K562 (cell line): Measurements from ENCODE around the gene ACTN4. TPM values are rescaled to one million over a fixed set of nuclear protein-coding genes. Genes with fewer than 3 reads are reported as not detected.

Source experiments
- CREM ChIP-seq: IDR thresholded peaks from 2 replicates; pipeline ENCODE4 v1.6.1; 2014; ENCODE audit warnings: antibody characterized with exemption, low read depth
- FOXA1 ChIP-seq: fragments of 450-650 bp; IDR thresholded peaks from 2 replicates; pipeline ENCODE4 v1.6.1; 2016; ENCODE audit warnings: mild to moderate bottlenecking, borderline replicate concordance
- HBP1 ChIP-seq: fragments of 450-650 bp; formaldehyde crosslinking; IDR thresholded peaks from 2 replicates; pipeline ENCODE4 v1.4.0; 2022; ENCODE audit warnings: missing genetic modification characterization
- NCOA4 ChIP-seq: fragments of 450-650 bp; IDR thresholded peaks from 2 replicates; pipeline ENCODE4 v1.6.1; 2018; ENCODE audit warnings: mild to moderate bottlenecking; ENCODE audit not compliant: partially characterized antibody
- PHF21A ChIP-seq: fragments of 450-650 bp; IDR thresholded peaks from 2 replicates; pipeline ENCODE4 v1.6.1; 2017; ENCODE audit warnings: low read depth, borderline replicate concordance
- RERE ChIP-seq: sonication (generic); formaldehyde crosslinking; IDR thresholded peaks from 2 replicates; pipeline ENCODE4 v1.8.0; 2023; ENCODE audit warnings: missing genetic modification reagents, mild to moderate bottlenecking, borderline replicate concordance
- SRSF3 ChIP-seq: fragments of 200-400 bp; formaldehyde crosslinking; IDR thresholded peaks from 2 replicates; pipeline ENCODE4 v1.6.1; 2016; ENCODE audit warnings: mild to moderate bottlenecking, low read length, moderate library complexity; ENCODE audit not compliant: insufficient read depth
- ZNF140 ChIP-seq: fragments of 250-450 bp; sonication (Bioruptor Pico); IDR thresholded peaks from 2 replicates; pipeline ENCODE4 v1.8.0; 2021; ENCODE audit warnings: moderate library complexity, mild to moderate bottlenecking, inconsistent platforms
- ZNF41 ChIP-seq: fragments of 250-450 bp; sonication (Bioruptor Pico); conservative IDR thresholded peaks from 2 replicates; pipeline ENCODE4 v1.4.0; 2020; ENCODE audit warnings: mild to moderate bottlenecking
- ZNF592 ChIP-seq: fragments of 450-650 bp; IDR thresholded peaks from 2 replicates; pipeline ENCODE4 v1.6.1; 2017; ENCODE audit warnings: antibody characterized with exemption, mild to moderate bottlenecking
- ZNF639 ChIP-seq, 2 experiments: fragments of 200-800 bp in 1 of 2; sonication (Bioruptor generic) in 1 of 2; sonication (generic) in 1 of 2; formaldehyde crosslinking in 1 of 2; IDR thresholded peaks in 1 of 2; conservative IDR thresholded peaks in 1 of 2; 2 replicates each; pipeline versions ENCODE4 v1.5.0 to v1.6.1; 2016 to 2020; ENCODE audit warnings: missing compliant biosample characterization in 1 of 2, missing genetic modification characterization in 1 of 2, missing genetic modification reagents in 1 of 2
- ZNF79 ChIP-seq: fragments of 250-450 bp; sonication (Bioruptor Pico); IDR thresholded peaks from 2 replicates; pipeline ENCODE4 v1.4.0; 2020; ENCODE audit warnings: low read depth, mild to moderate bottlenecking, moderate library complexity
- polyA plus RNA-seq, 8 experiments: library from polyadenylated mRNA; depleted of rRNA in 4 of 8; stranded (reverse) in 5 of 8; unstranded in 3 of 8; fragments of >200 nt; fragmentation: Nextera tagmentation in 2 of 8; fragmentation: Illumina TruSeq in 1 of 8; extraction: Ambion mirVana in 2 of 8; extraction: Trizol in 1 of 8; gene quantifications; 2 replicates each; pipeline versions ENCODE4 v1.2.1 to v1.2.3, GENCODE V29; 2011 to 2014; ENCODE audit warnings: inconsistent platforms in 1 of 8, missing spikeins in 1 of 8
- total RNA-seq, 7 experiments: library from RNA; depleted of rRNA in 6 of 7; stranded (reverse); fragments of >200 nt in 6 of 7; fragmentation: Illumina TruSeq in 2 of 7; extraction: Trizol in 2 of 7; gene quantifications; 2 replicates each; pipeline versions ENCODE4 v1.2.1 to v1.2.3, GENCODE V29; 2011 to 2021; ENCODE audit warnings: low replicate concordance in 1 of 7
- TF ChIP-seq, protein P1 (sequence below): fragments of 200-400 bp; formaldehyde crosslinking; IDR thresholded peaks from 2 replicates; pipeline ENCODE4 v1.6.1; 2017; ENCODE audit warnings: mild to moderate bottlenecking, low read depth, low read length, moderate library complexity

ACTN4 gene
- total and polyA plus RNA-seq, 9 of the 15 experiments (the other 6 are each of a cell fraction or from before 2014, with no cell fraction given): 3.1 to 385 (median 125) TPM

GRCh38 chr19:38781058-38781457, 133.6 kb downstream of the ACTN4 start (continued):
- TF ChIP-seq ZNF79 (CRISPR knock-in tag) (no peak), ZNF639 (CRISPR knock-in tag; conservative IDR thresholded peaks at IDR 0.05 in 1 of 2, IDR thresholded peaks at IDR 0.05 in 1 of 2) (no peak), ZNF41 (CRISPR knock-in tag) (no peak), HBP1 (no peak), ZNF592 (no peak), NCOA4 (no peak), ZNF140 (CRISPR knock-in tag) (no peak), RERE (no peak), PHF21A (no peak), CREM (peak; percentile 42), SRSF3 (no peak), FOXA1 (no peak)
- TF ChIP-seq, protein P1, sequence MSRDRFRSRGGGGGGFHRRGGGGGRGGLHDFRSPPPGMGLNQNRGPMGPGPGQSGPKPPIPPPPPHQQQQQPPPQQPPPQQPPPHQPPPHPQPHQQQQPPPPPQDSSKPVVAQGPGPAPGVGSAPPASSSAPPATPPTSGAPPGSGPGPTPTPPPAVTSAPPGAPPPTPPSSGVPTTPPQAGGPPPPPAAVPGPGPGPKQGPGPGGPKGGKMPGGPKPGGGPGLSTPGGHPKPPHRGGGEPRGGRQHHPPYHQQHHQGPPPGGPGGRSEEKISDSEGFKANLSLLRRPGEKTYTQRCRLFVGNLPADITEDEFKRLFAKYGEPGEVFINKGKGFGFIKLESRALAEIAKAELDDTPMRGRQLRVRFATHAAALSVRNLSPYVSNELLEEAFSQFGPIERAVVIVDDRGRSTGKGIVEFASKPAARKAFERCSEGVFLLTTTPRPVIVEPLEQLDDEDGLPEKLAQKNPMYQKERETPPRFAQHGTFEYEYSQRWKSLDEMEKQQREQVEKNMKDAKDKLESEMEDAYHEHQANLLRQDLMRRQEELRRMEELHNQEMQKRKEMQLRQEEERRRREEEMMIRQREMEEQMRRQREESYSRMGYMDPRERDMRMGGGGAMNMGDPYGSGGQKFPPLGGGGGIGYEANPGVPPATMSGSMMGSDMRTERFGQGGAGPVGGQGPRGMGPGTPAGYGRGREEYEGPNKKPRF: no peak
